Occipital lobe (tissue), 2 donors: ENCODE results near the gene SPEF2. TPM values are rescaled to one million over a fixed set of nuclear protein-coding genes. Genes with fewer than 3 reads are reported as not detected.
"Not testable (repeated sequence)": the region's sequence is repeated elsewhere in the genome, so short reads cannot be mapped to it uniquely, and the experiment has no call there.

Experiments
- DNase-seq: peaks from one replicate; lab custom pipeline; 2025; lab: John Stamatoyannopoulos, UW
- total RNA-seq: library from RNA; depleted of rRNA; stranded (reverse); fragments of >200 nt; gene quantifications from one replicate; pipeline ENCODE4 v1.2.3, GENCODE V29; 2014

The SPEF2 gene
- total RNA-seq, 1 donor from 2014 or later, result 9.0 TPM

DNA sequence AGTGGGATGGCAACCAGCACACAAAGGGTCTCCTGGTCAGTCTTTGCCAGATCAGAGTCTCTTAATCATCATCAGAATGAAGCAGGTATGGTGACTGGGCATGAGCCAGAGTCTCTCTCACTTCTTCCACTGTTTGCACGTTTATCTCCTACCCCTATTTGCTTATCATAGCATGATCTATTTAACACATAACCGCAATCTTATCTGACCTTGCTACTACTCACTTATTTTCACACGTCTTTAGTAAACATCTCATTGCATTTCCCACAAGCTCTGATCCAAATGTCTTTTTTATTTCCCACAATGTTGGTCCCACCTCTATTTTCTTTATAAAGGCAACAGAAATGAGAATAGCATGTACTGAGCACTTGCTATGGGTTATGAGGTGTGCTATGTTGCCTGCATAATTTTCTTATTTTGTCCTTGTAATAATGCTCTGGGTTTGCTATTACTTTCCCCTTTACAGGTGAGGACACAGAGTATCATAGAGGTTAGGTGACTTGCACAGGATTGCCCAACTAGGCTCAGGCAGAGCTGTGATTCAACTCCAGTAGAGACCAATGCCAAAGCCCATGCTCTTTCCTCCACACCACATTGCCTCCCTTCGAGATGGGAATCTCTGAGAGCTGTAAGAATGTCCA lies 199.3 kb downstream of the SPEF2 start:
- DNase-seq, result no peak

- no peak for DNase-seq
These were observed 201.4 kb downstream of the SPEF2 start for GRCh38 chr5:35819026-35819425.

DNA sequence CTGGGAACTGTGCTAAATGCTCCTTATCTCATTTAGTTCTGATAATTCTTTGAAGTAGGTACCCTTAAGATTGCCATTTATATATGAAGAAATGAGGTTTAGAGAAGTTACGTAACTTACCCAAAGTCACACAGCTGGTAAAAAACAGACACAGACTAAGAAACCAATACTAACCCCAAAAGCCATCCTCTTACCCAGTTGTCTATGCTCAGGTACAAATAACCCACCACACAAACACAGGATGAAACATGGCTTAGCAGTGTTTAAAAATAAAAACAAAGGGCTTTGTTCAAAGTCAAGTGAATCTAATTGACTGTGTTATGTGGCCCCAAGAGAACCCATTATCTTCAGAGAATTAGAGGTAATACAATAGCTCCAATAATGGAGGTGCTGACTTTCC lies 202.0 kb downstream of the SPEF2 start:
- no peak for DNase-seq

GRCh38 chr5:35820735-35821134 lies 203.1 kb downstream of the SPEF2 start:
- no peak for DNase-seq

DNA sequence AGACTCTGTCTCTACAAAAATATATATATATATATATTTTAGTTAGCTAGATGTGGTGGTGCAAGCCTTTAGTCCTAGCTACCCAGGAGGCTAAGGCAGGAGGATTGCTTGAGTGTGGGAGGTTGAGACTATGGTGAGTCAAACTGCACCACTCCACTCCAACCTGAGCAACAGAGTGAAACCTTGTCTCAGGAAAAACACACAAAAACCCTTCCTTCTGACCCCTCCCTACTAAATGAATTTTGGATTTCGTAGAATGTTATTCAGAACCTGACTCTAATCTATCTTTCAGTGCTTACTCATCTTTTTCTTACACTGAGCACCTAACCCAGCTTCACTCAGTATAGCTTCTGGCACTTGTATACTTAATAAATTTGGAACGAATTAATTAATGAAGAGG lies 203.8 kb downstream of the SPEF2 start:
- no peak for DNase-seq

- DNase-seq, result no peak
These were observed 204.8 kb downstream of the SPEF2 start for GRCh38 chr5:35822511-35822910.

DNA sequence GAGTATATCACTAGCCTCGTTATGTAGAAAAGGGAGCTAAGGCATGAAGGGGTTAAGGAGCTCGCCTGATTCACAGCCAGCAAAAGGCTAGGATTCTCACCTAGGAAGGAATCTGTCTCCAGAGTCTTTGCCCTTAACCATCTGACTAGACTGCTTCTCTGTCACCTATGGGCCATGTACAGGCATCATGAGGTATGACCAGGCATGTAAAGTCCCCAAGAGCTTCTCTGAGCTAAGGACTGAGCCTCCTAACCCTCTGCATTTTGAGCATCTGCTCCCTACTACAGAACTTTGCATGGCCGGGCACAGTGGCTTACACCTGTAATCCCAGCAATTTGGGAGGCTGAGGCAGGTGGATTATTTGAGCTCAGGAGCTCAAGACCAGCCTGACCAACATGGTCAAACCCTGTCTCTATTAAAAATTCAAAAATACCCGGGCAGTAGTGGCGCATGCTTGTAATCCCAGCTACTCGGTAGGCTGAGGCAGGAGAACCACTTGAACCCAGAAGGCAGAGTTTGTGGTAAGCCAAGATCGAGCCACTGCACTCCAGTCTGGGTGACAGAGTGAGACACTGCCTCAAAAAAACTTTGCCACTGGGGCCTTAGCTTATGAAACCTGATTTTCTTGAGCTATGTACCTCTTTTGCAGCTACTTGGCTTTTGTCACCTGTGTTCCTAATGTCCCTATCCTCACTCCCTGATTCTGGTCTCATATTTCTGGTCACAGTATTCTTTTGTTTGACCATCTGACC lies 205.9 kb downstream of the SPEF2 start:
- no peak for DNase-seq

DNA sequence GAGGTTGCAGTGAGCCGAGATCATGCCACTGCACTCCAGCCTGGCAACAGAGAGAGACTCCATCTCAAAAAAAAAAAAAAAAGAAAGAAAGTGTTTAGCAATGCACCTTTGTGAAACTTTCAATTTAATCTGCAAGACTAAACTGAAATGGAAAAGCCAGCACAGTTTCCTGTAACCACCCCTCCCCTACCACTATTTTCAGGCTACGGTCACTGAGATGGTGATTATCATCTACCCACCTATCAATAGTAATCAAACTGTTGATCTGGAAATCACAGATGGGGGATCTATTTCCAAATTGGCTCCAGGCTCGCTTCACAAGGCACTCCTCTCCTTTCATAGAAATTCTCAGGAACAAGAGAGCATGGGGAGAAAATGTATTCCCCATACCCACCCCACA lies 208.4 kb downstream of the SPEF2 start:
- DNase-seq, result no peak

- no peak for DNase-seq
These were observed 208.9 kb downstream of the SPEF2 start for GRCh38 chr5:35826554-35826953.

- no peak for DNase-seq
These were observed 210.5 kb downstream of the SPEF2 start for GRCh38 chr5:35828082-35828598.

DNA sequence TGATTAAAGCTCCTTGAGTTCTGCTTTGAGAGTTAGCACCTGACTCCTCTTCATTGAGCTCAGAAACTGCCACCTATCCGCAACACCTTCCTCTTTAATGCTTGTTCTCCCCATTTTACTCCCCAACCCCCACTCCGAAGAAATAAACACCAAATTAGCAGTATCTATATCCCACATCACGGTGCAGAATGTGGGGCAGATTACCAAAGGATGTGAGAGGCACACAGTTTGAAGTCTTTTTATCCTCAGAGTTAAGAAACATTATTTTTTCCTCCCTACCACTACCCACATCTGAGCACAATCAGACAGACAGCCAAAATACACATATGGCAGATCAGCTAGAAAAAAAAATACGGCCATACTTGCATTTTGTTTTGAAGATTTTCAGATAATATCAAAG lies 212.9 kb downstream of the SPEF2 start:
- DNase-seq, result no peak

- DNase-seq, result no peak
These were observed 215.1 kb downstream of the SPEF2 start for GRCh38 chr5:35832762-35833161.

DNA sequence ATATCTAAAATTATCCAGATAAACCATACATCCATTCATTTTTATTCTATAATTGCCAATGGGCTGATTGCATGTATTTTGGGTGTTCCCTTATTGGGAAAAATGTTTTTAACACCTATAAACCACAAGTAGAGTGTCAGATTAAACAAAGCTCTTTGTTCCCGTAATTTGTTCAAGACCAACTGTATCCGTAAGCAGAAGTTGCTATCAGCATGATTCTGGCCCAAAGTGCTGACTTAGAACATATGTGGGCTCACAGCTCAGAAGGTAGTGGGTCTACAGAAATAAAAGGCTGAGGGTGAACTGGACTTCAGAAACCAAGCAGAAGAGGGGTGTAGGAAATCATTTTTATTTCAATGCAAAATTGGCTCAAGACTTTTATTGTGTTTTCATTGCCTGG lies 215.6 kb downstream of the SPEF2 start:
- no peak for DNase-seq

GRCh38 chr5:35835796-35836742 lies 218.4 kb downstream of the SPEF2 start:
- DNase-seq, result no peak

GRCh38 chr5:35838370-35839042 lies 220.8 kb downstream of the SPEF2 start:
- no peak for DNase-seq

- DNase-seq, result no peak
These were observed 225.2 kb downstream of the SPEF2 start for GRCh38 chr5:35842856-35843255.

- not testable (repeated sequence) for DNase-seq
These were observed 227.8 kb downstream of the SPEF2 start for GRCh38 chr5:35845508-35845907.

- DNase-seq, result no peak
These were observed 229.8 kb downstream of the SPEF2 start for GRCh38 chr5:35847491-35847890.

- no peak for DNase-seq
These were observed 230.3 kb downstream of the SPEF2 start for GRCh38 chr5:35847961-35848360.

DNA sequence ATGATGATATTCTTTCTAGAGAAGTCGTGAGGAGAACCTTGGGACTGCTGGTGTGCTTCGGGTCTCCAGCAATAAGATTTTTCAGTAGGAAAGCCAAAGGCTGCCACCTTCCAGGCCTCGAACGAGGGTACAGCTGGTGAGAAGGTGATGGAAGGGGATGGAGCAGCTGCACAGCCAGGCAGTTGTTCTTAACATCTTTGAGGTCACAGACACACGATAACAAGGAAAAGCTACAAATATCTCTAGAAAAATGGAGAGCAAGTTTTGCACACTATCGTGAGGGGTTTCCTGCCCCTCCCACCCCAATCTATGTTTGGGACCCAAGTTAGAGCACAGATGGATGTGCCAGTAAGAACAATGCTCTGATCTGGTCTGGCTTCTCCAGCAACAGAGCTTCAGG lies 232.2 kb downstream of the SPEF2 start:
- DNase-seq, result no peak

GRCh38 chr5:35850967-35851680 lies 233.5 kb downstream of the SPEF2 start:
- DNase-seq, result no peak
